Fibroblast of the aortic adventitia (primary cell): ENCODE results near the gene IER3. TPM values are rescaled to one million over a fixed set of nuclear protein-coding genes. Genes with fewer than 3 reads are reported as not detected.

Experiments used
- DNase-seq: peaks from one replicate; pipeline ENCODE4 v3.0.0-alpha.2; 2010; ENCODE audit warnings: low read depth
- H3K4me3 ChIP-seq: 2 replicates; pipeline ENCODE4 v1.5.1; 2011; ENCODE audit warnings: low read depth, mild to moderate bottlenecking, control low read depth, low read length, moderate library complexity
- total RNA-seq: library from RNA; depleted of rRNA; stranded (reverse); fragments of >200 nt; gene quantifications from 2 replicates; pipeline ENCODE4 v1.2.3, GENCODE V29; 2012; ENCODE audit warnings: low replicate concordance
- TF ChIP-seq, protein P1 (sequence below): IDR thresholded peaks from 2 replicates; pipeline ENCODE4 v1.5.1; 2011; ENCODE audit warnings: mild to moderate bottlenecking, low read length, control low read depth, inconsistent platforms; ENCODE audit not compliant: insufficient read depth

Gene IER3
- total RNA-seq, 1 donor, result 23.8 TPM

DNA sequence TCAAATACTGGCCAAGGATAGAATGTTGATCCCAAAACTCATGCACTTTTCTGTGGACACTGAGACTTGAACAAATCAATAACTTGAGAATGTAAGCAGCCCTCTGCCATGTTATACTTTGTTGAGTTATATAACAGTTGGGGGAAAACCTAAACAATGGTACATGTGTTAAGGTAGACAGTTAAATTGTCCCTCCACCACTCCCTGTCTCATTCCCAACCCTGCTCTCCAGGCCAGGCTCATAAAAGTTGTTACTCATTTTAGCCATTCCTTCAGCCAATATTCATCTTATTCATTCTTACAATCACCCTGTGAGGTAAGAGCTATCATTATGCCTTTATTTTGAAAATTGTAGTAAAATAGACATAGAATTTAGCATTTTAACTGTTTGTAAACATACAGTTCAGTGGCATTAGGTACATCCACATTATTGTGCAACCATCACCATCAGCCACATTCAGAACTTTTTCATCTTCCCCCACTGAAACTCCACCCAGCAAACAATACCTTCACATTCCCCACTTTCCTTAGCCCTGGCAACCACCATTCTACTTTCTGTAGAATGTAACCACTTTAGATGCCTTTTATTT, 38.2 kb upstream of the IER3 start:
- H3K4me3 ChIP-seq, result no peak overlapping the region

DNA sequence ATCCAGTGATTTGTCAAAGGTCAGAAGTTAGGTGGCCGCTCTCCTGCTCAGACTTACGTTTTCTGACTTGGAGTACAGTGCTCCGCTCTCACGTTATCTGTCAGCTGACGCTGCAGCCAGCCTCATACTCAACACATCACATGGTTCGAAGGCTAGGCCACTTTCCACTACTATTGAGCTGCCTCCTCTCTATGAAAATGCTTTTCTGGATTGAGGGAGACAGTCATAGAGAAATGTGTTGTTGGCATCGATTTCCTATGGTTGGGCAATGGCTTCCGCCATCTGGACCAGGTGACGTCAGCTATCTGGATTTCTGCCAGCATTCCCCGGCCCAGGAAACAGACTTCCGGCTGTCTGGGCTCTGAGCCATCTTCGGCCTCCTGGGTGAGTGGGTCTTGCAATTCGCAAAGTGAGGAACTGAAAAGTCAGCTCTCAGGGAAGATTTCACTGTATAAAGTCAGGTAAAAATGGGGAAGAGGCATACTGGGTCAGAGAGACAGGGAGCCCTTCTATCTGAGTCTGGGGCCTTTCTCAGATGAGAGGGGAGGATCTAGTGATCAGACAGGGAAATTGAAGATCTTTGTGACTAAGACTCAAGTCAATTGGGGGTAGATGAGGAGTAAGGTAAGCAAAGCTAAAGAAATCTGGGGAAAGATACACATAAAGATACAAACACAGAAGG, 37.5 kb upstream of the IER3 start:
- peak; percentile 100 for DNase-seq
- H3K4me3 ChIP-seq, result peak overlapping the region; percentile 9
- TF ChIP-seq, protein P1, sequence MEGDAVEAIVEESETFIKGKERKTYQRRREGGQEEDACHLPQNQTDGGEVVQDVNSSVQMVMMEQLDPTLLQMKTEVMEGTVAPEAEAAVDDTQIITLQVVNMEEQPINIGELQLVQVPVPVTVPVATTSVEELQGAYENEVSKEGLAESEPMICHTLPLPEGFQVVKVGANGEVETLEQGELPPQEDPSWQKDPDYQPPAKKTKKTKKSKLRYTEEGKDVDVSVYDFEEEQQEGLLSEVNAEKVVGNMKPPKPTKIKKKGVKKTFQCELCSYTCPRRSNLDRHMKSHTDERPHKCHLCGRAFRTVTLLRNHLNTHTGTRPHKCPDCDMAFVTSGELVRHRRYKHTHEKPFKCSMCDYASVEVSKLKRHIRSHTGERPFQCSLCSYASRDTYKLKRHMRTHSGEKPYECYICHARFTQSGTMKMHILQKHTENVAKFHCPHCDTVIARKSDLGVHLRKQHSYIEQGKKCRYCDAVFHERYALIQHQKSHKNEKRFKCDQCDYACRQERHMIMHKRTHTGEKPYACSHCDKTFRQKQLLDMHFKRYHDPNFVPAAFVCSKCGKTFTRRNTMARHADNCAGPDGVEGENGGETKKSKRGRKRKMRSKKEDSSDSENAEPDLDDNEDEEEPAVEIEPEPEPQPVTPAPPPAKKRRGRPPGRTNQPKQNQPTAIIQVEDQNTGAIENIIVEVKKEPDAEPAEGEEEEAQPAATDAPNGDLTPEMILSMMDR, result no peak

More for the DNA sequence above, 38.2 kb upstream of the IER3 start:
- TF ChIP-seq, protein P1, result no peak
- DNase-seq, result peak; percentile 71

DNA sequence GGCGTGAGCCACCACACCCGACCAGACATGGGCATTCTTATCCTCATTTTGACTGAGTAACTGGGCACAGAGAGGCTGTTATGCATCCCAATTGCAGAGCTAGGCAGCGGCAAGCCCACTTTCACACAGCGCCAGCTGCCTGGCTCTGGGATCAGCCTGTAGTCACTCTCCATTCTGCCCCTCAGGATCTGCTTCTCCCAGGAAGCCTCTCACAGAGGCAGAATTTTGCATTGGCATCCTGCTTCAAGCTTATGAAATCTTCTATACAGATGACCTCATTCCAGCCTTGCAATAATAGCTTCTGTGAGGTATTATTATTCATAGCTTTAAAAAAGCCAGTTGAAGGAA, 37.0 kb upstream of the IER3 start:
- DNase-seq, result no peak
- TF ChIP-seq, protein P1, result no peak
- H3K4me3 ChIP-seq, result peak overlapping the region; percentile 3

DNA sequence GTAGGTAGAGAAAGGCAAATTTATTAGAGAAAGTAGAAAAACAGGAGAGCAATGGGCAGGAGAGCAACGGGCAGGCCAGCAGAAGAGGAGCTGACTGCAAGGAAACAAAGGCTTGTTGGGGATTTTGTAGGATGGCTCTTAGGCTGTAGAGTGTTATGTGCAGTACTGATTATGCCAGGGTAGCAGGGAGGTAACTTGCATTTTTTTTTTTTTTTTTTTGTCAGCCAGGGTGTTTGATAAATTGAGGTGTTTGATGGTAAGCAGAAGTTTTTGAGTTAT, 36.2 kb upstream of the IER3 start:
- TF ChIP-seq, protein P1, result no peak

DNA sequence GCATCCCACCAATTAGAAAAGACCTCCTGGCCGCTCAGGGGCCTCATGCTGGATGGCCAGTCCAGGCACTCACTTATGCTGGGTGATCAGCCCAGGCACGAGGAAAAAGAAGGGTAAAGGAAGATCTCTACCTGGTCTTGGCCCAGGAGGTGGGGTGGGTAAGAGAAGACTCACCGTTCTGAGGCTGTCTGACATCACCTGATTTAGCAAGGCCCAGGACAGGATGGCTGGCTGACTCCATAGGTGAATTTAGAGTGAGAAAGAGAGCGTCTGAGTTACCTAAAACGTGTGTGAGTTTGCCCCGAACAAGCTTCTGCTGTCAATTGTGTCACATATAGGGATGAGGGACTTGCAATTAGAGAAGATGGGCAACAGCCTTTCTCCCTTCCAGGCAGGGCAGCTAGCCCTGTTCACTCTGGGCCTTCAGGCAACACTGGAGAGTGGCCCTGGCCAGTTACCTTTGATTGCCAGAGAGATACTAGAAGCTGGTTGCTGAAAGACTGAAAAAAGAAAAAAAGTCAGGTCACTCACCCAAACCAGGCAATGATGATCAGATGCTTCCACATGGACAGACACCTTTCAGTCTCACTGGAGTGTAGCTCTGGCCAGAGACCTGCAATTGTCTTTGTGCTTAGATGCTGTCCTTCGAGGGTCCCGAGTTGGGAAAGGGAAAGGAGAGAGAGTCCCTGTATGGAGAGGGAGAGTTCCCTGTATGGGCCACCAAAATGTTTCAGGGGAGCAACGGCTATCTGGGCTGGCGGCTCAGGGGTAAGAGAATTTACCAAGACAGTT, 35.7 kb upstream of the IER3 start:
- H3K4me3 ChIP-seq, result no peak overlapping the region
- no peak for DNase-seq
- TF ChIP-seq, protein P1, result no peak

More for the DNA sequence above, 36.2 kb upstream of the IER3 start:
- no peak for DNase-seq
- H3K4me3 ChIP-seq, result no peak overlapping the region

DNA sequence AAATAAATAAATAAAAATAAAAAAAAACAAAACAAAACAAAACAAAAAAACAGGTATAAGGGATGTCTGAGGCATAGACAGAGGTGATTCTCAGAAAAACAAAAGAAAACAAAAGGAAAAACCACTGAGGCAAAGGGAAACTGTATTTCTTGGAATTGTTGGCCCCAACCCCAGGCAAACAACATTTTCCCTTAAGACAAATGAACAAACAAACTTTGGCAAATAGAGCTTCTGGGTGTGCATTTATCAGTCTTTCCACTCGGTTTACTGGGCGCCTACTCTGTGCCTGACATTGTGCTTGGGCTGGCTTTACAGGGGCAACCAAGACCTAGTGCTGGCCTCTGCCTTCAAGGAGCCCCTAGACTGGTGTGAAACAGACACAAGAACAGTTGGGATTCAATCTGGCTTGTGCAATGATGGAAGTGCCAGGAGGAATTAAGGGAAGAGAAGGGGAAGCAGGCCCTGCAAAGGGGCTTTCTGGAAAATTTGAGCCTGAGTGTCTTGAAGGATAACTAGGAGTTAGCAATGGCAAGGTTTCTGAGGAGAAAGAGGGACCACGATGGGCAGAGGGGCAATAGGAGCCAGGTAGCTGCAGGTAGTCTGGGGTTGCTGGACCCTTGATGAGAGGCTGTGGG, 33.8 kb upstream of the IER3 start:
- TF ChIP-seq, protein P1, result no peak
- H3K4me3 ChIP-seq, result no peak overlapping the region
- DNase-seq, result no peak
